GM12892 (cell line): ENCODE measurements around the gene SVEP1.

ENCODE experiments used
- POLR2A ChIP-seq: IDR thresholded peaks from 2 replicates; pipeline ENCODE4 v1.6.1; 2011; ENCODE audit warnings: low read depth, low read length, control low read depth
- POLR2AphosphoS5 ChIP-seq: IDR thresholded peaks from 2 replicates; pipeline ENCODE4 v1.6.1; 2011; ENCODE audit warnings: low read depth, low read length, control low read depth

DNA sequence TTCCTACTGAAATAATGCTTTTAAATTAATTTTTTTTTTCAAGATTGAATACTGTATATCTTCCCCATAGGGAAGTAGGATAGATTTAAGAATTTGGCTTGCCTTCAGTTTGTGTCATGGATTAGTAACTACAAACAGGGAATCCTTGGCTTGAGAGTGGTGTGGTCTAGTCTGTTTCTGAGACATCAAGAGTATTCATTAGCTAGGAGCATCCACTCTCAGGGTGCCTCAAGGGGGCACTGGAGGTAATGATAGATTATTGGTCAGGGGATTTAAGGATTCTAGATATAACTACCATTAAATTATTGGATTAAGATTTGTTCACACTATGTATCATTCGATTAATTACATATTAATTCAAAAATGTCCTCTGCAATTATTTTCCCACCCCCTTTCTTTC lies 150.1 kb downstream of the SVEP1 start:
- TF ChIP-seq POLR2AphosphoS5 (no peak), POLR2A (no peak)
